PC-9 (cell line): ENCODE results near the gene CSNK1G2. TPM values are rescaled to one million over a fixed set of nuclear protein-coding genes. Genes with fewer than 3 reads are reported as not detected.

Source experiments
- BruUV-seq: library from RNA; stranded (reverse); fragments of 400-500 nt; replicated peaks from 2 replicates; lab custom pipeline; 2021; lab: Mats Ljungman, UMichigan
- CTCF ChIA-PET: fragments of 300-600 bp; sonication (Branson Sonifier 250); formaldehyde crosslinking; loops from one replicate; lab custom pipeline; 2022; ENCODE audit warnings: antibody characterized with exemption; lab: Charles Lee
- POLR2A ChIA-PET: fragments of 300-600 bp; sonication (Branson Sonifier 250); formaldehyde crosslinking; loops from one replicate; lab custom pipeline; 2022; ENCODE audit warnings: antibody characterized with exemption; ENCODE audit not compliant: unreplicated experiment; lab: Charles Lee
- DNase-seq, 2 experiments: peaks; one replicate each; pipeline versions ENCODE4 v3.0.0 to v3.0.0-alpha.2; 2015 to 2022; ENCODE audit warnings: mixed read lengths in 1 of 2
- H2AFZ ChIP-seq: fragments of 200-600 bp; sonication (generic); 2 replicates; pipeline ENCODE4 v1.8.1; 2017; ENCODE audit warnings: antibody characterized with exemption
- H3F3A ChIP-seq: fragments of 200-600 bp; sonication (generic); 2 replicates; pipeline ENCODE4 v1.8.1; 2017; ENCODE audit warnings: antibody characterized with exemption, mild to moderate bottlenecking, low read depth; ENCODE audit not compliant: insufficient read depth
- H3K27ac ChIP-seq: fragments of 200-600 bp; sonication (generic); 2 replicates; pipeline ENCODE4 v1.6.1; 2016; ENCODE audit warnings: mixed run types
- H3K27me3 ChIP-seq: fragments of 200-600 bp; sonication (generic); 2 replicates; pipeline ENCODE4 v1.6.1; 2016; ENCODE audit warnings: low read depth, mixed run types; ENCODE audit not compliant: insufficient read depth
- H3K36me3 ChIP-seq: fragments of 200-600 bp; sonication (generic); 2 replicates; pipeline ENCODE4 v1.6.1; 2016; ENCODE audit warnings: low read depth, mixed run types
- H3K4me1 ChIP-seq: fragments of 200-600 bp; sonication (generic); replicated peaks from 2 replicates; pipeline ENCODE4 v1.6.1; 2016; ENCODE audit warnings: mixed run types; ENCODE audit not compliant: insufficient read depth
- H3K4me2 ChIP-seq: fragments of 200-600 bp; sonication (generic); 2 replicates; pipeline ENCODE4 v1.6.1; 2017; ENCODE audit warnings: mixed run types
- H3K4me3 ChIP-seq: fragments of 200-600 bp; sonication (generic); 2 replicates; pipeline ENCODE4 v1.6.1; 2016; ENCODE audit warnings: mixed run types
- H3K79me2 ChIP-seq: fragments of 200-600 bp; sonication (generic); 2 replicates; pipeline ENCODE4 v1.6.1; 2017; ENCODE audit warnings: low read depth, mixed run types
- H3K9me2 ChIP-seq: fragments of 200-600 bp; sonication (generic); 2 replicates; pipeline ENCODE4 v1.8.1; 2017; ENCODE audit warnings: mild to moderate bottlenecking; ENCODE audit not compliant: insufficient read depth
- H3K9me3 ChIP-seq: fragments of 200-600 bp; sonication (generic); 2 replicates; pipeline ENCODE4 v1.8.1; 2016; ENCODE audit warnings: low read depth; ENCODE audit not compliant: insufficient read depth
- H4K20me1 ChIP-seq: fragments of 200-600 bp; sonication (generic); 2 replicates; pipeline ENCODE4 v1.8.1; 2017; ENCODE audit not compliant: insufficient read depth
- EZH2 ChIP-seq: fragments of 200-600 bp; sonication (generic); IDR thresholded peaks from 2 replicates; pipeline ENCODE4 v1.8.0; 2017; ENCODE audit warnings: antibody characterized with exemption, low read depth
- intact Hi-C: fragments of 100-400 bp; cut with micrococcal nuclease; formaldehyde crosslinking; loops from one replicate; pipeline ENCODE4 v1.10.0; 2022; ENCODE audit not compliant: unreplicated experiment
- total RNA-seq: library from RNA; stranded (reverse); gene quantifications from 2 replicates; pipeline ENCODE4 v1.2.3, GENCODE V29; 2021
- TF ChIP-seq, protein P1 (sequence below): fragments of 200-600 bp; sonication (generic); conservative IDR thresholded peaks from 2 replicates; pipeline ENCODE4 v1.6.1; 2017; ENCODE audit warnings: mixed run types, antibody characterized with exemption, mild to moderate bottlenecking, moderate library complexity

CSNK1G2 gene
- total RNA-seq, 1 experiment from 2014 or later = 58.2 TPM

DNA sequence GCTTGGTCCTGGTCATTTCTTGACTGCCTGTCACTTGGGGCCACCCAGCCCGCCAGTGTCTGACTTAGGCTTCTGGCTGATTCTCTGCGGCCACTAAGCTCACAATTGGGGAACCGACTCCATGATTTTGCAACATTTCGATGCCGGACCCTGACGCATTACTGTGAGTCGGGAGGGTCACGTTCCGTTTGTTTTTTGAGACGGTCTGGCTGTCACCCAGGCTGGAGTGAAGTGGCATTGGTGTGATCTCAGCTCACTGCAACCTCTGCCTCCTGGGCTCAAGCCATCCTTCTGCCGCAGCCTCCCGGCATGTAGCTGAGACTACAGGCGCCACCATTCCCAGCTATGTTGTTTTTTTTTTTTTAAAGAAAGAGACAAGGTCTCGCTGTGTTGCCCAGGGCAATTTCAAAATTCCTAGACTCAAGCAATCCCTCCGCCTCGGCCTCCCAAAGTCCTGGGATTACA, 39.0 kb upstream of the CSNK1G2 start:
- DNase-seq = no peak
- Histone ChIP-seq H3F3A (peaks cover 28% of the 10 kb centered on the region; the same call in 1 of the 2 replicates), H3K4me2 (no peak overlapping the region), H3K27ac (no peak overlapping the region), H3K4me3 (no peak overlapping the region), H3K36me3 (no peaks in the 10 kb centered on the region), H2AFZ (no peak overlapping the region), H3K4me1 (peaks cover 16% of the 10 kb centered on the region), H4K20me1 (no peaks in the 10 kb centered on the region), H3K9me3 (no peaks in the 10 kb centered on the region), H3K9me2 (no peaks in the 10 kb centered on the region), H3K79me2 (peaks cover 13% of the 10 kb centered on the region), H3K27me3 (no peaks in the 10 kb centered on the region)
- intact Hi-C loops = no loop called here
- no TSS peak for BruUV-seq
- TF ChIP-seq EZH2 = no peak
- TF ChIP-seq, protein P1, sequence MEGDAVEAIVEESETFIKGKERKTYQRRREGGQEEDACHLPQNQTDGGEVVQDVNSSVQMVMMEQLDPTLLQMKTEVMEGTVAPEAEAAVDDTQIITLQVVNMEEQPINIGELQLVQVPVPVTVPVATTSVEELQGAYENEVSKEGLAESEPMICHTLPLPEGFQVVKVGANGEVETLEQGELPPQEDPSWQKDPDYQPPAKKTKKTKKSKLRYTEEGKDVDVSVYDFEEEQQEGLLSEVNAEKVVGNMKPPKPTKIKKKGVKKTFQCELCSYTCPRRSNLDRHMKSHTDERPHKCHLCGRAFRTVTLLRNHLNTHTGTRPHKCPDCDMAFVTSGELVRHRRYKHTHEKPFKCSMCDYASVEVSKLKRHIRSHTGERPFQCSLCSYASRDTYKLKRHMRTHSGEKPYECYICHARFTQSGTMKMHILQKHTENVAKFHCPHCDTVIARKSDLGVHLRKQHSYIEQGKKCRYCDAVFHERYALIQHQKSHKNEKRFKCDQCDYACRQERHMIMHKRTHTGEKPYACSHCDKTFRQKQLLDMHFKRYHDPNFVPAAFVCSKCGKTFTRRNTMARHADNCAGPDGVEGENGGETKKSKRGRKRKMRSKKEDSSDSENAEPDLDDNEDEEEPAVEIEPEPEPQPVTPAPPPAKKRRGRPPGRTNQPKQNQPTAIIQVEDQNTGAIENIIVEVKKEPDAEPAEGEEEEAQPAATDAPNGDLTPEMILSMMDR = no peak
- ChIA-PET POLR2A (no interaction called here), CTCF (interaction anchor here (0.6 kb wide), 1 partner anchor 254 kb away, joined by 6 read pairs; no protein-coding TSS in a partner anchor)

DNA sequence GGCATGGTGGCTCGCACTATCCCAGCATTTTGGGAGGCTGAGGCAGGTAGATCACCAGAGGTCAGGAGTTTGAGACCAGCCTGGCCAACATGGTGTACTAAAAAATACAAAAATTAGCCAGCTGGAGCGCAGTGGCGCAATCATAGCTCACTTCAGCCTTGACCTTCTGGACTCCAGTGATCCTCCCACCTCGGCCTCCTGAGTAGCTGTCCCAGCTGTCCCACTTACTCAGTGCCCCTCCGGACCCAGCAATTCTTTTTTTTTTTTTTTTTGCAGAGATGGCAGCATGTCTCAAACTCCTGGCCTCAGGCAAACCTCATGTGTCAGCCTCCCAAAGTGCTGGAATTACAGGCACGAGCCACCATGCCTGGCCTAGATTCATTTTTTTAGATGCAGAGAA, 38.0 kb upstream of the CSNK1G2 start:
- BruUV-seq = no TSS peak
- POLR2A ChIA-PET = interaction anchor here (0.6 kb wide), 1 partner anchor 252 kb away, joined by 3 read pairs; no protein-coding TSS in a partner anchor
- intact Hi-C loops = no loop called here

GRCh38 chr19:1904860-1905109, 36.2 kb upstream of the CSNK1G2 start:
- no peaks in the 10 kb centered on the region for H3K36me3 ChIP-seq
- peak overlapping the region; percentile 59; the same call in 1 of the 2 replicates for H3K4me3 ChIP-seq
- DNase-seq = no peak
- H3K79me2 ChIP-seq = peaks cover 40% of the 10 kb centered on the region
- peak overlapping the region; percentile 96 for H3K27ac ChIP-seq
- TF ChIP-seq, protein P1 = no peak
- TF ChIP-seq EZH2 = no peak
- no peaks in the 10 kb centered on the region for H3K9me3 ChIP-seq
- H3K4me1 ChIP-seq = peaks cover 19% of the 10 kb centered on the region
- peaks cover 6% of the 10 kb centered on the region; the same call in 1 of the 2 replicates for H4K20me1 ChIP-seq
- H3K4me2 ChIP-seq = peak overlapping the region; percentile 78
- no peaks in the 10 kb centered on the region for H3K27me3 ChIP-seq
- CTCF ChIA-PET = interaction anchor here (0.6 kb wide), 1 partner anchor 558 kb away, joined by 3 read pairs; no protein-coding TSS in a partner anchor
- H3K9me2 ChIP-seq = no peaks in the 10 kb centered on the region
- H2AFZ ChIP-seq = no peak overlapping the region
- BruUV-seq = TSS peak; percentile 72
- intact Hi-C loops = loop anchor here (2.0 kb wide), 1 partner anchor 40 kb away; no protein-coding TSS in a partner anchor
- POLR2A ChIA-PET = interaction anchor here (0.6 to 0.7 kb wide), 4 partner anchors 30 to 626 kb away, joined by 3 to 4 read pairs (median 3); partner anchors contain the start of gene GADD45B
- peaks cover 17% of the 10 kb centered on the region; the same call in 1 of the 2 replicates for H3F3A ChIP-seq

More for the DNA sequence above, 38.0 kb upstream of the CSNK1G2 start:
- Histone ChIP-seq H3K27me3 (no peaks in the 10 kb centered on the region), H3K9me3 (no peaks in the 10 kb centered on the region), H3K9me2 (no peaks in the 10 kb centered on the region), H2AFZ (no peak overlapping the region), H3K79me2 (peaks cover 22% of the 10 kb centered on the region), H4K20me1 (peaks cover 4% of the 10 kb centered on the region; the same call in 1 of the 2 replicates), H3K4me3 (no peak overlapping the region), H3K27ac (no peak overlapping the region), H3K36me3 (no peaks in the 10 kb centered on the region), H3K4me1 (peaks cover 19% of the 10 kb centered on the region), H3F3A (peaks cover 21% of the 10 kb centered on the region; the same call in 1 of the 2 replicates), H3K4me2 (no peak overlapping the region)
- TF ChIP-seq, protein P1 = no peak
- TF ChIP-seq EZH2 = no peak
- CTCF ChIA-PET = interaction anchor here (0.6 kb wide), 1 partner anchor 261 kb away, joined by 3 read pairs; the partner anchor contains the start of gene DOT1L
- DNase-seq = no peak
